ENCODE results near the gene IER5L.
A peak's percentile ranks its signal among the peaks of the same experiment; 100 is the strongest.

IER5L gene

DNA sequence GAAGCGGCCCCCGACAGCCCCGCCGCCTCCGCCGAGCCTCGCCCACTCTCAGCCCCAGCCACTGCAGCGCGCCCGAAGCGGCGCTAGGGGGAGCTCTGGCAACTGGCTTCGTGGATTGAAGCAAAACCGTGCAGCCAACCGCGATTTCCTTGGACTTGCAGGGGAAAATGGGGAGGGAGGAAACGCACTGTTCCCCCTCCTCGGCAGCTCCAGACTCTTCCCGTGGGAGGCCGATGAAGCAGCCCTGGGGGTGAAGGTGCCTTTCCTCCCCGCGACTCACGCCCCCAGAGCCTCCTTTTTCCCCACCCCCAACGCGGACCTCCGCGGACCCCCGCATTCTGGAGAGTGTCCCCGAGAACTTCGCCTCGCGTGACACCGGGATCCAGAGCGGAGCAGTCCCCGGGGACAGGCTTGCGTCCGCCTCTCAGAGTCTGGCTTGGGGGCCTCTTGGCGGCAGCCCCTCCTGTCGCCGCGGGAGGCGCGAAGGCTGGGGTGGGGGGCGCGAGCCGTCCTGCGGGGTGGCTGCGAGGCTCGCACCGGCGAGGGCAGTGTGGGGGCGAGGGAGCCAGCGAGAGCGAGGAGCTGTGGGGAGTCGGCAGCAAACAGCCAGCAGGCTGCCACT, 3.8 kb downstream of the IER5L start (continued):
- TF ChIP-seq, protein P1, sequence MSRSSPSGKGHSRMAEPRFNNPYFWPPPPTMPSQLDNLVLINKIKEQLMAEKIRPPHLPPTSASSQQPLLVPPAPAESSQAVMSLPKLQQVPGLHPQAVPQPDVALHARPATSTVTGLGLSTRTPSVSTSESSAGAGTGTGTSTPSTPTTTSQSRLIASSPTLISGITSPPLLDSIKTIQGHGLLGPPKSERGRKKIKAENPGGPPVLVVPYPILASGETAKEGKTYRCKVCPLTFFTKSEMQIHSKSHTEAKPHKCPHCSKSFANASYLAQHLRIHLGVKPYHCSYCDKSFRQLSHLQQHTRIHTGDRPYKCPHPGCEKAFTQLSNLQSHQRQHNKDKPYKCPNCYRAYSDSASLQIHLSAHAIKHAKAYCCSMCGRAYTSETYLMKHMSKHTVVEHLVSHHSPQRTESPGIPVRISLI (tag by site-specific recombination; IDR thresholded peaks at IDR 0.05) = no peak
- TF ChIP-seq ZBTB10 (tag by site-specific recombination; IDR thresholded peaks at IDR 0.05) (peak; percentile 85), ZNF692 (tag by site-specific recombination; IDR thresholded peaks at IDR 0.05) (peak; percentile 34), ZNF398 (tag by site-specific recombination; IDR thresholded peaks at IDR 0.05) (peak; percentile 98), ZNF2 (tag by site-specific recombination; IDR thresholded peaks at IDR 0.05) (peak; percentile 78; the same call in 1 of the 2 replicates), ZBTB1 (tag by site-specific recombination; IDR thresholded peaks at IDR 0.05) (0 out of 2 replicates have a peak, but pooled peaks have one; percentile 44), ZNF639 (tag by site-specific recombination; IDR thresholded peaks at IDR 0.05) (0 out of 2 replicates have a peak, but pooled peaks have one; percentile 41), HOXA7 (CRISPR knock-in tag; IDR thresholded peaks at IDR 0.05; ENCODE audit: borderline replicate concordance) (no peak), GLIS1 (tag by site-specific recombination; IDR thresholded peaks at IDR 0.05) (peak; percentile 96), ZBTB7A (tag by site-specific recombination; IDR thresholded peaks at IDR 0.05; ENCODE audit: low read depth) (peak; percentile 92), ZNF140 (tag by site-specific recombination; IDR thresholded peaks at IDR 0.05) (no peak), ZXDB (tag by site-specific recombination; IDR thresholded peaks at IDR 0.05) (no peak; the same call in 1 of the 2 replicates), ZNF488 (tag by site-specific recombination; IDR thresholded peaks at IDR 0.05) (no peak), SP7 (tag by site-specific recombination; IDR thresholded peaks at IDR 0.05) (peak; percentile 47), GFI1B (tag by site-specific recombination; IDR thresholded peaks at IDR 0.05) (no peak), ZSCAN4 (tag by site-specific recombination; IDR thresholded peaks at IDR 0.05) (peak; percentile 9; the same call in 1 of the 2 replicates), ZNF10 (tag by site-specific recombination; IDR thresholded peaks at IDR 0.05) (no peak), ZNF121 (tag by site-specific recombination; IDR thresholded peaks at IDR 0.05) (0 out of 2 replicates have a peak, but pooled peaks have one; percentile 20), ZBTB20 (tag by site-specific recombination; IDR thresholded peaks at IDR 0.05) (peak; percentile 70; the same call in 1 of the 2 replicates), ZNF664 (tag by site-specific recombination; IDR thresholded peaks at IDR 0.05) (no peak), TSHZ1 (tag by site-specific recombination; IDR thresholded peaks at IDR 0.05; ENCODE audit: borderline replicate concordance) (0 out of 2 replicates have a peak, but pooled peaks have one; percentile 3)
- TF ChIP-seq, protein P2, sequence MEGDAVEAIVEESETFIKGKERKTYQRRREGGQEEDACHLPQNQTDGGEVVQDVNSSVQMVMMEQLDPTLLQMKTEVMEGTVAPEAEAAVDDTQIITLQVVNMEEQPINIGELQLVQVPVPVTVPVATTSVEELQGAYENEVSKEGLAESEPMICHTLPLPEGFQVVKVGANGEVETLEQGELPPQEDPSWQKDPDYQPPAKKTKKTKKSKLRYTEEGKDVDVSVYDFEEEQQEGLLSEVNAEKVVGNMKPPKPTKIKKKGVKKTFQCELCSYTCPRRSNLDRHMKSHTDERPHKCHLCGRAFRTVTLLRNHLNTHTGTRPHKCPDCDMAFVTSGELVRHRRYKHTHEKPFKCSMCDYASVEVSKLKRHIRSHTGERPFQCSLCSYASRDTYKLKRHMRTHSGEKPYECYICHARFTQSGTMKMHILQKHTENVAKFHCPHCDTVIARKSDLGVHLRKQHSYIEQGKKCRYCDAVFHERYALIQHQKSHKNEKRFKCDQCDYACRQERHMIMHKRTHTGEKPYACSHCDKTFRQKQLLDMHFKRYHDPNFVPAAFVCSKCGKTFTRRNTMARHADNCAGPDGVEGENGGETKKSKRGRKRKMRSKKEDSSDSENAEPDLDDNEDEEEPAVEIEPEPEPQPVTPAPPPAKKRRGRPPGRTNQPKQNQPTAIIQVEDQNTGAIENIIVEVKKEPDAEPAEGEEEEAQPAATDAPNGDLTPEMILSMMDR (tag by site-specific recombination; IDR thresholded peaks at IDR 0.05) = peak; percentile 96
